Muscle layer of duodenum (tissue), 2 donors: ENCODE measurements around the gene SEC61A1.

ENCODE experiments used
- H3K27ac ChIP-seq: one replicate; pipeline ENCODE4 v1.7.0; 2013; ENCODE audit warnings: mild to moderate bottlenecking, low read length
- H3K27me3 ChIP-seq: one replicate; pipeline ENCODE4 v1.7.0; 2013; ENCODE audit warnings: low read depth, mild to moderate bottlenecking, control low read depth, low read length
- H3K36me3 ChIP-seq, 2 donors: one replicate each; pipeline ENCODE4 v1.7.0; 2013; ENCODE audit warnings: low read length in 2 of 2, control low read depth in 1 of 2, mild to moderate bottlenecking in 1 of 2; ENCODE audit not compliant: insufficient read depth in 2 of 2, control insufficient read depth in 1 of 2
- H3K4me1 ChIP-seq, 2 donors: one replicate each; pipeline ENCODE4 v1.7.0; 2013; ENCODE audit warnings: low read length in 2 of 2, mild to moderate bottlenecking in 2 of 2, control low read depth in 1 of 2, moderate library complexity in 1 of 2; ENCODE audit not compliant: insufficient read depth in 2 of 2, control insufficient read depth in 1 of 2
- H3K4me3 ChIP-seq, 2 donors: one replicate each; pipeline ENCODE4 v1.7.0; 2013; ENCODE audit warnings: low read length in 2 of 2, low read depth in 1 of 2, mild to moderate bottlenecking in 1 of 2
- H3K9me3 ChIP-seq, 2 donors: one replicate each; pipeline ENCODE4 v1.7.0; 2013; ENCODE audit warnings: low read length in 2 of 2, control low read depth in 1 of 2, mild to moderate bottlenecking in 1 of 2; ENCODE audit not compliant: control insufficient read depth in 1 of 2
- donor health status: healthy.

SEC61A1 gene

DNA sequence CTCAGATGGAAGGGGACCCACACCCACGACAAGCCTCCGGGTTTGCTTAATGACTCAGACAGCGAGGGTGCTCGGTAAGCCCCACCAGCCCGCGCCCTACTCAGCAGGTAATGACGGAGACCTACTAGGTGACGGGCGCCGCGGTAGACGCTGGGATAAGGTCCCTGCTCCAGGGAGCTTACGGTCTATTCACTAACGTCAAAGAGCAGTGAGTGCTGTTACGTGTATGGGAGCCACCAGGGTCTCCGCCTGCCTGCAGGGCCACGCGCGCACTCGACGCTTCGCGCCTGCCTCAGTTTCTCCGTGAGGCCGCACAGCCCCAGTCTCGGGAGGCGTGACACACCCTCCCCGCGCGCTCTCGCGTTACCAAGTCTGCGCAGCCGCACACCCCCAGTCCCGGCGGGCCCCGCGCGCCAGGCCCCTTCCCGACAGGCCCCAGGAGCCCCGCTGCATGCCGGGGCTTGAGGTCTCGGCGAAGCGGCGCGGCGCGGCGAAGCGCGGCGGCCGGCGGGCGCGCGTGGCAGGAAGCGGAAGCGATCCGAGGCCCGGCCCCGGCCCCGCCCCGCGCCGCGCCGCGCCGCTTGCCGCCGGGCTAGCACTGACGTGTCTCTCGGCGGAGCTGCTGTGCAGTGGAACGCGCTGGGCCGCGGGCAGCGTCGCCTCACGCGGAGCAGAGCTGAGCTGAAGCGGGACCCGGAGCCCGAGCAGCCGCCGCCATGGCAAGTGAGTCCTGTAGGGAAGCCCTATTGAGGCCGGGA is at the start of gene SEC61A1:
Gene SEC61A1, plus strand, starts transcription at position 601 of the 758 bp plus-strand sequence. Its CDS starts 116 bp downstream, at position 717.
- no peaks in the 10 kb centered on the region for H3K9me3 ChIP-seq
- H3K27ac ChIP-seq: peak within 1 kb of the TSS; percentile 97
- H3K36me3 ChIP-seq: peaks cover 17 to 29% of the 10 kb centered on the region in 2 donors
- peaks cover 24 to 29% of the 10 kb centered on the region in 2 donors for H3K4me1 ChIP-seq
- peak within 1 kb of the TSS; percentile 96 to 100 for H3K4me3 ChIP-seq
- no peaks in the 10 kb centered on the region for H3K27me3 ChIP-seq

DNA sequence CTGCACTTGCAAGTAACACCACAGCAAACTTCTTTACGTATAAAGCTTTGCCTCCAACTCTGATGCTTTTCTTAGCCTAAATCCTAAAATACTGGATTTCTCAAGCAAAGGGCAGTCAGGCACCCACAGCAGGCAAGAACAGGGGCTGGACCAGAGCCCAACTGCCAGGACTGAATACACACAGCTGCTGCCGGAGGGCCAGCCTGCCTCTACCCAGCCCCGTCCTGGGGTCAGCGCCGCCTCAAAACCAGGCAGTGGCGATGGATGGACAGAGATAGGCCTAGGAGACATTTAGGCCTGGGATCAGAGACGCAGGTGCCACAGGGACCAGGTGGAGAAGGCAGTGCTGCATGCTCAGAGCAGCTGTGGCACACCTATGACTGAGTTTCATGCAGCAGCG is 47.6 kb upstream of the SEC61A1 start:
- Histone ChIP-seq H3K4me1 (no peaks in the 10 kb centered on the region), H3K9me3 (no peaks in the 10 kb centered on the region), H3K36me3 (no peaks in the 10 kb centered on the region), H3K27ac (no peak overlapping the region), H3K4me3 (no peak overlapping the region), H3K27me3 (no peaks in the 10 kb centered on the region)

DNA sequence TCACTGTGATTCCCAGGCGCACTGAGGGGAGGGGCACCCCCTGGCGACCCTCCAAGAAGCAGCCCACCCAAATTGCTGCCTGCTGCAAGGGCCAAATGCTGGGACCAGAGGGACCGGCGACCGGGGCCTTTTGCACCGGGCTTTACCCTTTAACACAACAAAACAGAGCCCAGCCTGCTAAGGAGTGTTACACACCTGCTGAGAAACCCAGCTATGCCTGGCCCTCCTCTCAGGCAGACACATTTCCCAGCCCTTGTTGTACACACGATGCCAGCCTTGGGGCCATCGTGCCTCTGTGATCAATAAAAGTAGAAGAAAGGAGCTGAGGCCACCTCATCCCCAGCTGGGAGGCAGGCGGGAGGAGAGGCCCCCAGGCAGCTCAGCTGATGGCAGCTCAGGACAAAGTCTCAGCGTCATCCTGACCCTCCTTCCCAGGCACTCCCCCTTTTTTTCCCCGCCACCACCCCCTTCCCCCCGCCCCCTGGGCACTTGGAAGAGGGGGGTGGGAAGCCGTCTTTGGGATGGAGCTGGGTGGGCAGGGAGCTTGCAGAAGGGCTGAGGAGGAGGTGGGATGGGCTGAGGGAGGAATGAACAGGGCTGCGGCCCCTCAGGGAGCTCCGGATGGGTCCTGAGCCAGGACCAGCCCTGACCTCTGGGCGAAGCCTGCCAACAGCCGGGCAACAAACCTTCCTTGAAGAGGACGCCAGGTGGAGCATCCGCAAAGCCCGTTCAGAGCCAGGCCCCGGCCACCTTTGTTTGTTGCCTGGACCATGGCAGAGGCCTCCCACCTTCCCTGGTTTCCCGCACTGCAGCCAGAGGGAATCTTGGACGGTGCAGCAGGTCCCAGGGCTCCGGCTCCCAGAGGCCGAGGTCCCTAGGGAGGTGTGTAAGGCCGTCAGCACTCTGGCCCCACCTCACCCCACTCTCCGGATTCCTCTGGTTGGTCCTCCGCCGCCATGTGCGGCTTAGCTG is 45.9 kb upstream of the SEC61A1 start:
- Histone ChIP-seq H3K4me3 (no peak overlapping the region), H3K27me3 (peaks cover 1% of the 10 kb centered on the region), H3K27ac (no peak overlapping the region), H3K9me3 (no peaks in the 10 kb centered on the region), H3K36me3 (no peaks in the 10 kb centered on the region), H3K4me1 (no peaks in the 10 kb centered on the region)

DNA sequence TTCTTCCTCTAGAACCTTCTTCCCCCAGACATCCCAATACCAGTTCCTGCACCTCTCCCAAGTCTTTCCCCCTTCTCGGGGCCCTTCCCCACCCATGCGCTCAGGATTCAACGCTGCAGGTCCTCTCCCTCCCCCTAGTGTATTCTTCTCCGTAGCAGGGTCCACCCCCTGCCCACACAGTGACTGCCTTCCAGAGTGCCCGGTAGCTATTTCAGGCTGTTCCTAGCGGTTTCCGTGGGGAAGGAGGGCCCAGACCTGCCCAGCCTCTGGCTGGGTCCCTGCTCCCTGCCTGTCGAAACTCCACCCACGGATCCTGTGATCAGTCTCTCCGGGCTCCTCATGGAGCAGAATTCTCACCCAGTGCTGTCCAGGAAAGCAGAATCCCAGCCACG is 45.2 kb upstream of the SEC61A1 start:
- Histone ChIP-seq H3K36me3 (no peaks in the 10 kb centered on the region), H3K27me3 (peaks cover 4% of the 10 kb centered on the region), H3K9me3 (no peaks in the 10 kb centered on the region), H3K4me1 (no peaks in the 10 kb centered on the region), H3K27ac (no peak overlapping the region), H3K4me3 (no peak overlapping the region)

DNA sequence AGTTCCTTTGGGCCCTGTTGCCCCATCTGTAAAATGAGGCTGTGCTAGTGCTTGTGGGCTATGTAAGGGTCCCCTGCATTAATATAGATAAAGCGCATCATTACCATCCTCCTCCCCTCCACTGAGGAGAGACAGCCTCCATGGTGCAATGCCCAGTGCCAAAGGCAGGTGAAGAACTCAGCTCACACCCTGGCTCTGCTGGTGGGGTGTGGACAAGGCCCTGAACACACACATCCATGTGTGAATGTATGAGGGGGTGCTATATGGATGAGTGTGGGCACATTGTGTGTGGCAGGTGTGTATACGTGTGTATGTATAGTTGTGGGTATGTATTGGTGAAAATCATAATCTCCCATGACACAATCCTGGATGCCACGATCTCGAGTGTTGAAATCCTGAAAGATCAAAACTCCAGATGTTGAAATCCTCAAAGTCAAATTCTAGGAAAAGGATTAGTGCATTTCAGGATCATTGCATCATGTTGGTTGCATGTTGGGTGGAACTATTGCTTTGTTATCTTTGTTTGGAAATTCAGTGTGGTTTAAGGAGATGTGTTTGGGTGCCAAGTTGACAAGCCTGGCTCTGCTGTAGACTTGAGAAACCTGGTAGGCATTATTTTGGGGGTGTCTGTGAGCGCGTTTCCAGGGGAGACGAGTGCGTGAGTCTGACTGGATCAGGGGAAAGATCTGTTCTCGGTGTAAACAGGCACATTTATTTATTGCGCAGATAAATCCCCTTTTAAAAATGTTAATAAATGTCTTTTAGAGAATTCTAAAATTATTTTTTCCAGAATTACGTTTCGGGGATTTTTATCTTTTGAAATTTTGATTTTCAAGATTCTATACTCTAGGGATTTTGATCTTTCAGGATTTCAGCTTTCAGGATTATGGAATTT is 42.0 kb upstream of the SEC61A1 start:
- no peaks in the 10 kb centered on the region for H3K36me3 ChIP-seq
- no peak overlapping the region for H3K4me3 ChIP-seq
- H3K9me3 ChIP-seq: no peaks in the 10 kb centered on the region
- peaks cover 4% of the 10 kb centered on the region for H3K27me3 ChIP-seq
- no peaks in the 10 kb centered on the region for H3K4me1 ChIP-seq
- no peak overlapping the region for H3K27ac ChIP-seq

DNA sequence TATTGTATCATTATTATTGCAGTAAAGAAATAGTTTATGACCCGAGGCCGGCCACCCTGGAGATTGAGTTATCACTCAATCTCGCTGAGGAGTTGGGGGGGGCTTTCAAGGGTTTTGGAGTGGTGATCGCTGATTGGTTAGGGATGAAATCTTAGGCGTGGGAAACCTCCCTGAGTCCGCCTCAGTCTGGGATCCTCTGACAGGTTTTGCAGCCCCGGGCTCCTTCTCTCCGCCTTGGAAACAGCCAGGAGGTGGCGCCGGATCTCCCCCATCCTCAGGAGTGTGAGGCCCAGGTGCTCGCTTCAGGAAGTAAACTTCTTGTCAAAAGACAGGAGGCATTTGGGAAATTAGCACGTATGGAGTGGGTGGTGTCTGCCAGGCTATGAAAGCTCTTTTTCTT is 41.1 kb upstream of the SEC61A1 start:
- H3K4me3 ChIP-seq: no peak overlapping the region

DNA sequence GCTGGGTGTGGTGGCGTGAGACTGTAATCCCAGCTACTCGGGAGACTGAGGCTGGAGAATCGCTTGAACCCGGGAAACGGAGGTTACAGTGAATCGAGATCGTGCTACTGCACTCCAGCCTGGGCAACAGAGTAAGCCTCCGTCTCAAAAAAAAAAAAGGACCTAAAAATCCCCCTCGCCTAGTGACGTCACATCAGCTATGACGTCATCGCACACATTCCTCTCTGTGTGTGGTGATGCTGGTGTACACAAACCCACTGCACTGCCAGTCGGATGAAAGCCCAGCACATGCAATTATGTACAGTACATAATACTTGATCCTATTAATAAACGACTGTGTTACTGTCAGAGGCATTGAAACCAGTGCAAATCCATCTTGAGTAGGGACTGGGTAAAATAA is 40.2 kb upstream of the SEC61A1 start:
- H3K27ac ChIP-seq: no peak overlapping the region

More for the DNA sequence above, 41.1 kb upstream of the SEC61A1 start:
- Histone ChIP-seq H3K9me3 (no peaks in the 10 kb centered on the region), H3K27me3 (peaks cover 4% of the 10 kb centered on the region), H3K4me1 (no peaks in the 10 kb centered on the region), H3K36me3 (no peaks in the 10 kb centered on the region), H3K27ac (no peak overlapping the region)

DNA sequence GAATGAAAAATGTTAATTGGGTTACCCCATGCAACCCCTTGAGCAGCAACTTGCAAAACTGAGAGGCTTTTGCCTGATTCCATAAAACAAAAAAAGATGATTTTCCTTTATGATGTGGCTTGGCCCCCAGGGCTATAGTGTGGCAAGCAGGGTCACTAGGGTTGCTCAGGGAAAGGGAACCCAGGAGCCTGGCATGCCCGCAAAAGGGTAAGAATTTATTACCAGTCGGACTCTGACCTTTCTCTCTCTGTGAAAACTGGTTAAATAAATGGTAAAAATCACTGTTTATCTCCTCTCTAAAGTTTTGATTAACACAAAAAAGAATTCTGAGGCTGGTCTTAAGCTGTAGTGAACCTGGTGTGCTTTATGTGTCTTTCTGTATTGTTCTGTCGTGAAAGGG is 37.7 kb upstream of the SEC61A1 start:
- Histone ChIP-seq H3K27ac (no peak overlapping the region), H3K4me1 (no peaks in the 10 kb centered on the region), H3K36me3 (no peaks in the 10 kb centered on the region), H3K9me3 (no peaks in the 10 kb centered on the region), H3K4me3 (no peak overlapping the region), H3K27me3 (peaks cover 4% of the 10 kb centered on the region)

More for the DNA sequence above, 40.2 kb upstream of the SEC61A1 start:
- Histone ChIP-seq H3K4me1 (no peaks in the 10 kb centered on the region), H3K36me3 (no peaks in the 10 kb centered on the region), H3K27me3 (peaks cover 4% of the 10 kb centered on the region), H3K9me3 (no peaks in the 10 kb centered on the region), H3K4me3 (no peak overlapping the region)

DNA sequence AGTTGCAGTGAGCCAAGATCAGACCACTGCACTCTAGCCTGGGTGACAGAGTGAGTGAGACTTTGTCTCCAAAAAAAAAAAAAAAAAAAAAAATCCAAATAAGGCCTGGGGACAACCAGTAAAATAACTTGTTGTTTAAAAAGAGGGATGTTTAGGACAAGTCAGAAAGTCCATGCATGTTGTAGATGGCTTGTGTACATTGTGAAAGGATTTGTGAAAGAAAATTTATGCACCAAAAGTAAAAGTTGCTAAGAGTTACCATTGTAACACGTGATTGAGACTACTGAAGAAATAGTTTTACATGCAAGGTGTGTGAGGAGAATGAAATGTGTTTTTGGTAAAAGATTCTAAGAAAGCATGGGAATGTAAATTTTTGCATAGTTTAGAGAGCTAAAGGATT is 35.7 kb upstream of the SEC61A1 start:
- no peak overlapping the region for H3K27ac ChIP-seq
- no peaks in the 10 kb centered on the region for H3K9me3 ChIP-seq
- no peaks in the 10 kb centered on the region for H3K36me3 ChIP-seq
- H3K27me3 ChIP-seq: peaks cover 1% of the 10 kb centered on the region
- H3K4me3 ChIP-seq: no peak overlapping the region
- H3K4me1 ChIP-seq: no peaks in the 10 kb centered on the region

DNA sequence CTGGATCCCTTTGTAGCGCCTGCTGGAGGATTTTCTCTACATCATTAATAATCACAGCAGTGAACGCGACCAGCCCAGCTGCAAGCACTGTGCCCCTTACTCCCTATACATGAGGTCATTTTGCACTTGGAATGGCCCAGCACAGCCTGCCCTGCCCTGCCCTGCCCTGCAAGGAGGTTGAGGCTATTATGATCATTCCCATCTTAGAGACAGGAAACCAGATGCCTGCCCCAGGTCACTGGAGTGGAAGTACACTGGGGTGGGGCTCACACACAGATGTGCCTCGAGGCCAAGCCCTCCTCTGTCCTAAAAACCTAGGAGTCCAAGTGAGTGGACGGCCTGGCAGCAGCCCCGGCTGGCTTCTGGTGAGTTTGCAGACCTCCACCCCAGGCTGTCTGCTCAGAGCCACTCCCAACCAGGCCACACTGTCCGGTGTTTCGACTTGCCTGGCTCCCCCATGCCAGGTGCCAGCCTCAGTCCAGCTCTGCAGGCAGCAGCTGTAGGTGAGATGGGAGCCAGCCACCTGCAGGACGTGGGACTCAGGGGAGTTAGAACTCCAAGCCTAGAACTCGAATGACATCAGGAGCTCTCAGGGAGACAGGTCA is 30.4 kb upstream of the SEC61A1 start:
- no peak overlapping the region for H3K4me3 ChIP-seq
- H3K27ac ChIP-seq: no peak overlapping the region
- no peaks in the 10 kb centered on the region for H3K9me3 ChIP-seq
- no peaks in the 10 kb centered on the region for H3K27me3 ChIP-seq
- no peaks in the 10 kb centered on the region for H3K4me1 ChIP-seq
- H3K36me3 ChIP-seq: no peaks in the 10 kb centered on the region
